Measurements from ENCODE around the gene LRP1-AS.

DNA sequence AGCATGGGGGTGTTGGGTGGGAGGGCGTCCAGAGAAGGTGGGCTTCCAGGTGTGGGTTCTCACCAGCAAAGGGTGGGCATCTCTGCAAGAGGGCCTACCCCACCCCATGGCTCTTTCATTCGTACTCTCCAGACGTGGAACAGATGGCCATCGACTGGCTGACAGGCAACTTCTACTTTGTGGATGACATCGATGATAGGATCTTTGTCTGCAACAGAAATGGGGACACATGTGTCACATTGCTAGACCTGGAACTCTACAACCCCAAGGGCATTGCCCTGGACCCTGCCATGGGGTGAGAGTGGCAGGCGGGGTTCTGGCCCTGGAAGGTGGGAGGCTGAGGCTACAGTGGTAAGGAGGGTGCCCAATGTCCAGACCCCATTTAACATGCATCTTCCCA, 6.7 kb upstream of the LRP1-AS start:
- TF ChIP-seq, protein P1, sequence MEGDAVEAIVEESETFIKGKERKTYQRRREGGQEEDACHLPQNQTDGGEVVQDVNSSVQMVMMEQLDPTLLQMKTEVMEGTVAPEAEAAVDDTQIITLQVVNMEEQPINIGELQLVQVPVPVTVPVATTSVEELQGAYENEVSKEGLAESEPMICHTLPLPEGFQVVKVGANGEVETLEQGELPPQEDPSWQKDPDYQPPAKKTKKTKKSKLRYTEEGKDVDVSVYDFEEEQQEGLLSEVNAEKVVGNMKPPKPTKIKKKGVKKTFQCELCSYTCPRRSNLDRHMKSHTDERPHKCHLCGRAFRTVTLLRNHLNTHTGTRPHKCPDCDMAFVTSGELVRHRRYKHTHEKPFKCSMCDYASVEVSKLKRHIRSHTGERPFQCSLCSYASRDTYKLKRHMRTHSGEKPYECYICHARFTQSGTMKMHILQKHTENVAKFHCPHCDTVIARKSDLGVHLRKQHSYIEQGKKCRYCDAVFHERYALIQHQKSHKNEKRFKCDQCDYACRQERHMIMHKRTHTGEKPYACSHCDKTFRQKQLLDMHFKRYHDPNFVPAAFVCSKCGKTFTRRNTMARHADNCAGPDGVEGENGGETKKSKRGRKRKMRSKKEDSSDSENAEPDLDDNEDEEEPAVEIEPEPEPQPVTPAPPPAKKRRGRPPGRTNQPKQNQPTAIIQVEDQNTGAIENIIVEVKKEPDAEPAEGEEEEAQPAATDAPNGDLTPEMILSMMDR (IDR thresholded peaks at IDR 0.05; ENCODE audit: poor library complexity): no peak
- TF ChIP-seq EZH2 (IDR thresholded peaks at IDR 0.05; ENCODE audit: borderline replicate concordance) (no peak), EZH2phosphoT487 (IDR thresholded peaks at IDR 0.05; ENCODE audit: low read depth, severe bottlenecking, unreplicated experiment) (no peak)

Data from hepatocyte (in vitro differentiated cells).